ENCODE data around the gene GPN3.

DNA sequence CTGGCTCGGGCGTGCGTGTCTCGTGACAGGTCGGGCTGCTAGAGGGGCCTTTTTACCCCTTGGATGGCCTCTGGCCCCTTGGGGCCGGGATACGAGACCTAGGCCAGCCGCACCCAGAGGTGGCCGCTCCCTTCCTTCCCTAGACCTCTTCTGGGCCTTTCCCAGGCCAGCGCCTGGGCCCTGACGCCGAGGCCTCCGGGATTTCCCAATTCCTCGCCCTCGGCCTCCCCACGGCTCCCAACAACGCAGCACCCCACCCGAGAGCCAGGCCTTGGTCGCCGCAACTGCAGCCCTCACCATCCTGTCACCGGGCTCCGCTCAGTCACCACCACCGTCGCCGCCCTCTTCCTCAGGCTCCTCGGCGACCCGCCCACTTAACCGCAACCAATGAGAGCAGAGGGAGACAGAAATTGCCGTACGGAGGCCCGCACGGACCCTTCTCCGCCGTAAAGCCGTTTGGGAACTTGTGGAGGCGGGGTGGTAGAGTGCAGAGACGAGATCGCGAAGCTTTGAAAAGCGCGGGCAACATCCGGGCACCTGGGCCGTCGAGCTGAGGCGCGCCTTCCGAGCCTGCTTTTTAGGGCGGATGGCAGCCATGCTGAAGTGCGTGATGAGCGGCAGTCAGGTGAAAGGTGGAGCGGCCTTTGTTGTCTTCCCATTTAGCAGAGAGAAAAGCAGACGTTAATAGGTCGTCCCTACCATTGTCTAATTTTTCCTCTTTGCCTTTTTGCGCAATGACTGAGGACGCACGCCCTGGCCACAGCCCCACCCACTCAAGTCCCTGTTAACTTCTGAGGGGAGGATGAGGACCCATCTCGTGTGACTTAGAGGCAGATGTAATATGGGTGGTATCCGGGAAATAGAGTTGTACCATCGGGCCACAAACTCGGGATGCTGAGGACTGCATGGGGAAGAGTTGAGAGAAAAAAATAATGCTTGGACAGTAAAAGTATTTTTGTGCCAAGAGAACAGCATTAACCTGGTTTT, 34.0 kb upstream of the GPN3 start, which contains the start of the genes RAD9B and VPS29:
- TF ChIP-seq POLR2A (IDR thresholded peaks at IDR 0.05) = peak; percentile 92
- TF ChIP-seq, protein P1, sequence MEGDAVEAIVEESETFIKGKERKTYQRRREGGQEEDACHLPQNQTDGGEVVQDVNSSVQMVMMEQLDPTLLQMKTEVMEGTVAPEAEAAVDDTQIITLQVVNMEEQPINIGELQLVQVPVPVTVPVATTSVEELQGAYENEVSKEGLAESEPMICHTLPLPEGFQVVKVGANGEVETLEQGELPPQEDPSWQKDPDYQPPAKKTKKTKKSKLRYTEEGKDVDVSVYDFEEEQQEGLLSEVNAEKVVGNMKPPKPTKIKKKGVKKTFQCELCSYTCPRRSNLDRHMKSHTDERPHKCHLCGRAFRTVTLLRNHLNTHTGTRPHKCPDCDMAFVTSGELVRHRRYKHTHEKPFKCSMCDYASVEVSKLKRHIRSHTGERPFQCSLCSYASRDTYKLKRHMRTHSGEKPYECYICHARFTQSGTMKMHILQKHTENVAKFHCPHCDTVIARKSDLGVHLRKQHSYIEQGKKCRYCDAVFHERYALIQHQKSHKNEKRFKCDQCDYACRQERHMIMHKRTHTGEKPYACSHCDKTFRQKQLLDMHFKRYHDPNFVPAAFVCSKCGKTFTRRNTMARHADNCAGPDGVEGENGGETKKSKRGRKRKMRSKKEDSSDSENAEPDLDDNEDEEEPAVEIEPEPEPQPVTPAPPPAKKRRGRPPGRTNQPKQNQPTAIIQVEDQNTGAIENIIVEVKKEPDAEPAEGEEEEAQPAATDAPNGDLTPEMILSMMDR (IDR thresholded peaks at IDR 0.05) = peak in 2 of 4 experiments; percentile 11 to 21

All from prostate gland (tissue), 2 donors.